ENCODE measurements around the gene DRC7.

DNA sequence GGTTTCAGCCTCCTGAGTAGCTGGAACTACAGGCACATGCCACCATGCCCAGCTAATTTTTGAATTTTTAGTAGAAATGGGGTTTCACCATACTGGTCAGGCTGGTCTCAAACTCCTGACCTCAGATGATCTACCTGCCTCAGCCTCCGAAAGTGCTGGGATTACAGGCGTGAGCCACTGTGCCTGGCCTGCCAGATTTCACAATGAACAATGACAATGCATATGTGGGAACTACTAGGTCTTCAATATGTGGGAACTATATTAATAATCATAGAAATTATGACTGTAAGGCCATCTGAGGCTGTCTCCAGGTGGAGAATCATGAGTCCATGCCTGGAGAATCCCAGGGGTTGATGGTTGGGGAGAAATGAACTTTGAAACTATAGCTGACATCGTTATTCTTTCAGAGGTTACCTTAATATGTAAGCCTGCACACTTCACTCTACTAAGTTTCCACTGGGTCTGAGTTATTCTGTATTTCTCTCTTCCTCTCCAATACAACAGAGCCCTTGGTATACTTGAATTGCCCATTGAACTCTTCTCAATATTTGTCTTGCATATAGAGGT, 7.2 kb upstream of the DRC7 start:
- no peak for TF ChIP-seq TAF1 (IDR thresholded peaks at IDR 0.05; ENCODE audit: borderline replicate concordance, low read depth, low read length)
- TF ChIP-seq, protein P1, sequence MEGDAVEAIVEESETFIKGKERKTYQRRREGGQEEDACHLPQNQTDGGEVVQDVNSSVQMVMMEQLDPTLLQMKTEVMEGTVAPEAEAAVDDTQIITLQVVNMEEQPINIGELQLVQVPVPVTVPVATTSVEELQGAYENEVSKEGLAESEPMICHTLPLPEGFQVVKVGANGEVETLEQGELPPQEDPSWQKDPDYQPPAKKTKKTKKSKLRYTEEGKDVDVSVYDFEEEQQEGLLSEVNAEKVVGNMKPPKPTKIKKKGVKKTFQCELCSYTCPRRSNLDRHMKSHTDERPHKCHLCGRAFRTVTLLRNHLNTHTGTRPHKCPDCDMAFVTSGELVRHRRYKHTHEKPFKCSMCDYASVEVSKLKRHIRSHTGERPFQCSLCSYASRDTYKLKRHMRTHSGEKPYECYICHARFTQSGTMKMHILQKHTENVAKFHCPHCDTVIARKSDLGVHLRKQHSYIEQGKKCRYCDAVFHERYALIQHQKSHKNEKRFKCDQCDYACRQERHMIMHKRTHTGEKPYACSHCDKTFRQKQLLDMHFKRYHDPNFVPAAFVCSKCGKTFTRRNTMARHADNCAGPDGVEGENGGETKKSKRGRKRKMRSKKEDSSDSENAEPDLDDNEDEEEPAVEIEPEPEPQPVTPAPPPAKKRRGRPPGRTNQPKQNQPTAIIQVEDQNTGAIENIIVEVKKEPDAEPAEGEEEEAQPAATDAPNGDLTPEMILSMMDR (IDR thresholded peaks at IDR 0.05 in 2 of 3, conservative IDR thresholded peaks at IDR 0.05 in 1 of 3; ENCODE audit: control insufficient read depth in 2 of 3, extremely low read depth in 1 of 3, insufficient read depth in 1 of 3, low read depth in 3 of 3, low read length in 3 of 3) = no peak
